UCSD-AML1 (cell line): Measurements from ENCODE around the gene SHBG.

Experiments
- DNase-seq: peaks from one replicate; lab custom pipeline; 2025; ENCODE audit not compliant: unreplicated experiment; lab: John Stamatoyannopoulos, UW

SHBG gene

DNA sequence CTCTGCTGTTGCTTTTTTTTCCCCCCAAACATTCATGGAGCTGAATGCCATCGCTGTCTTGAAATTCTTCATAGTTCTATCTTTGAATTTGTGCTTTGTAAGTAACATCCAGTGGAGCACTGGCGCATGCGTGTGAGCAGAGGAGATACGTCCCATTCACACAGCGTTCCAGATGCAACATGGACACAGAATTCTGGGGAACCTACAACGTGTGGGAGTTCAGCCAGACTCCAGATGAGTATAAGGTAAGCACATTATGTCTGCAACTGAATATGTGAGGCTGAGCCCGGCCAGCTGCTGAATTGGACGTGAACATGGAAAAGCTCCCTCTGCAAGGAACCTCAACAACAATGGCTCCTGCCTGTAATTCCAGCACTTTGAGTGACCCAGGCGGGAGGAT lies 16.5 kb downstream of the SHBG start:
- no peak for DNase-seq

GRCh38 chr17:7647018-7647417 lies 17.1 kb downstream of the SHBG start:
- no peak for DNase-seq

- no peak for DNase-seq
These were observed 20.7 kb downstream of the SHBG start, which contains the start of gene ATP1B2 for GRCh38 chr17:7650509-7651096. Gene ATP1B2, plus strand, starts transcription at chr17:7650926. Its CDS starts 593 bp downstream, at chr17:7651519.

- no peak for DNase-seq
These were observed 21.2 kb downstream of the SHBG start for GRCh38 chr17:7651097-7651664.

- DNase-seq, result no peak
These were observed 21.9 kb downstream of the SHBG start for GRCh38 chr17:7651665-7652387.

GRCh38 chr17:7652388-7653356 lies 22.7 kb downstream of the SHBG start:
- no peak for DNase-seq

GRCh38 chr17:7654832-7655540 lies 25.1 kb downstream of the SHBG start:
- DNase-seq, result no peak

GRCh38 chr17:7655541-7655840 lies 25.6 kb downstream of the SHBG start:
- DNase-seq, result no peak

- no peak for DNase-seq
These were observed 27.1 kb downstream of the SHBG start for GRCh38 chr17:7656958-7657609.

DNA sequence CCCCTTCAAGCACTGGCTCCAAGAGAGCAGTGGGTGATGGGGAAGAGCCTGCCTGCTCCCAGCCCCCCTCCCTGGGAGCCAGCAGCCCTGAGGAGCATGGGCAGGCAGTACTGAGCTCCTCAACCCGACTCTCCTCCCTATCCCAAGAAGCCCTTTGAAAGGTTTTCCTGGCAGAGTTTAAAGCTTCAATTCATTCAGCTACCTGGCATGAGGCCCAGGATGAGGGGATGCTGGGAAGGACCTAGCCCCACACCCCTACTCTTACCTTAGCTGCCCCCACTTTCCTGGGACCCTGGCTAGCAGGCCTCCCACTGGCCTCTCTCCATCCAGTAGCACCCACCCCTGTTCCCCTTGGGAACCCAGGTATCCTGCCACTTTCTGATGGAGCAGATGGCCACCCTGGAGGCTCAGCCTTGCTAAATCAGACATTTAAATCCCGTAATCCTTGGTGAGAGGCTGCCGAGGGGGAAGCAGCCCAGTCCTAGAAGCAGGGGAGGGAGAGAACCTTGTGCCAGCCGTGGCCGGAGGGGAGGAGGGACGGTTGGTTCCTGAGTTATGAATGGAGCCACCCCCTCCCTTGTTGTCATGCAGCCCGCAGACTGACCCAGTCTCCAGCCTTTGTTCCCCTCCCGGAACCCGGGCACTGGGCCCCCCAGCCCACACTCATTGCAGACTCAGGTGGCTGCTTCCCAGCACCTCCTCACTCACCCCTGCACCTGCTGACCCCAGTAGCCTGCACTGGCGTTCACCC lies 37.9 kb downstream of the SHBG start:
- no peak for DNase-seq

DNA sequence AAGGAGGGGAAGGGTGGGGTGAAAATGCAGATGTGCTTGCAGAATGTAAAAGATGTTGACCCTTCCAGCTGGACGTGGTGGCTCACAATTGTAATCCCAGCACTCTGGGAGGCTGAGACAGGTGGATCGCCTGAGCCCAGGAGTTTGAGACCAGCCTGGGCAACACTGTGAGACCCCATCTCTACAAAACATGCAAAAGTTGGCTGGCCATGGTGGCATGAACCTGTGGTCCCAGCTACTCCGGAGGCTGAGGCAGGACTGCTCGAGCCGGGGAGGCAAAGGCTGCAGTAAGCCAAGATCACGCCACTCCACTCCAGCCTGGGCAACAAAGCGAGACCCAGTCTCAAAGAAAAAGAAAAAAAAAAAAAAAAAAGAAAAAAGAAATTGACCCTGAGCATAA lies 38.5 kb downstream of the SHBG start:
- no peak for DNase-seq

DNA sequence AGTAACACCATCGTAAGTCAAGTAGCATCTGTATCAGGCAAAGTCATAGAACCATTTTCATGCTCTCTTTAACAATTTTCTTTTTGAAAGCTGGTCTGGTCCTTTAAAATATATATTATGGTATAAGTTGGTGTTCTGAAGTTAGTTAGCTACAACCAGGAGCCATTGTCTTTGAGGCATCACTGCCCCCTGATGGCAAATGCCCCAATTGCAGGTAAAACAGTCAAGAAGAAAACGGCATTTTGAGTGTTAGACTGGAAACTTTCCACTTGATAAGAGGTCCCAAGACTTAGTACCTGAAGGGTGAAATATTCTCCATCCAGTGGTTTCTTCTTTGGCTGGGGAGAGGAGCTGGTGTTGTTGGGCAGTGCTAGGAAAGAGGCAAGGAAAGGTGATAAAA lies 43.3 kb downstream of the SHBG start:
- DNase-seq, result peak; percentile 16

DNA sequence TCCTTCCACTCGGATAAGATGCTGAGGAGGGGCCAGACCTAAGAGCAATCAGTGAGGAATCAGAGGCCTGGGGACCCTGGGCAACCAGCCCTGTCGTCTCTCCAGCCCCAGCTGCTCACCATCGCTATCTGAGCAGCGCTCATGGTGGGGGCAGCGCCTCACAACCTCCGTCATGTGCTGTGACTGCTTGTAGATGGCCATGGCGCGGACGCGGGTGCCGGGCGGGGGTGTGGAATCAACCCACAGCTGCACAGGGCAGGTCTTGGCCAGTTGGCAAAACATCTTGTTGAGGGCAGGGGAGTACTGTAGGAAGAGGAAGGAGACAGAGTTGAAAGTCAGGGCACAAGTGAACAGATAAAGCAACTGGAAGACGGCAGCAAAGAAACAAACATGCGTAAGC lies 45.0 kb downstream of the SHBG start:
- DNase-seq, result no peak

DNA sequence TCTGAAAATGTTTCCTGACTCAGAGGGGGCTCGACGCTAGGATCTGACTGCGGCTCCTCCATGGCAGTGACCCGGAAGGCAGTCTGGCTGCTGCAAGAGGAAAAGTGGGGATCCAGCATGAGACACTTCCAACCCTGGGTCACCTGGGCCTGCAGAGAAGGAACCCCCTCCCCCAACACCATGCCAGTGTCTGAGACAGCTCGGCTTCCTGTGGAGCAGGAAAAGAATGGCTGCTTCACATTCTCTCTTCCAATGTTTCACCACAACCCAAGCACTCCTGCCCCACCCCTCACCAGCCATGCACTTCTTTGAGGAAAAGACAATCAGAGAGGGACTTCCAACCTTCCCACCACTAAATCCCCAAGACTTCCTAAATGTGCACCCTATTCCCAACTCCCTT lies 46.6 kb downstream of the SHBG start:
- DNase-seq, result no peak

- DNase-seq, result no peak
These were observed 47.6 kb downstream of the SHBG start for GRCh38 chr17:7677388-7678067.
